Measurements from ENCODE around the gene PSMA4.

PSMA4 gene

DNA sequence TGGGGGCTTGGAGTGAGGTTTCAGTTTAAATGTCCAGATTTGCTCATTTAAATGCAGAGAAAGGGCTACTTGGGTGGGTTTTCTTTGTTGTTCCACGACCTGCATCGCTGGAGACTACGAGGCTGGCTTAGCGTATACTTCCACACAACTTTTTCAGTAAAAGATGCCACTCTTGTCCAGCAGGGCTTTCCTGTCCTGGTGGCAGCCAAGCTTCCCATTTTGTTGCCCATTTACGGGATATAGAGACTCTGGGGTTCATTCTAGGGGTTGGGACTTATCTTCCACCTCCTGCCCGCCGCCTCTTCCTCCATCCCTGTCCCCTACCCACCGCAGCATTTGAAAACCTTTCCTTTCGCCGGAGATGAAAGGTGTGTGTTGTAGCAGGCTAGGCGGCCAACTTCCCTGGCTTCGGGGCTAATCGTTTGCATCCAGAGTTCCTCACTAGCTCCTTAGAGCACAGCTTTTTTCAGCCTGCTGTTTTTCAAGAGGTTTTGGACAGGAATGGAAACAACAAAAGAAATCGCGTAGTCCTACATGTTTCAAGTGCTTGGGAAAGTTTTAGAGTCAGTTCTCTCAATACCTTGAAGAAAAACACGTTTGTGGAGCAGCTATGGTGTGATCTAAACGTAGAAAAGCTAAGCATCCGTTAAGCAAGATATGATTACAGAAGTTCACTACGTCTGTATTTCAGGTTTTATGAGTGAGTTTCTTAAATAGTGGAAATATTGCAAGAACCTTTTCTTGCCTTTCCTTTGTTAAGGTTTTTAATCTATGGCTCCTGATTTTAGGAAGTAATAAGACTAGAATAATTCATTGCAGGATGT, 25.9 kb downstream of the PSMA4 start:
- no peak overlapping the region for H3K9ac ChIP-seq
- no peaks in the 10 kb centered on the region for H3K79me2 ChIP-seq
- H2AFZ ChIP-seq = peak overlapping the region; percentile 85
- H3K27me3 ChIP-seq (ENCODE audit: control insufficient read depth, insufficient read depth, low read length) = no peaks in the 10 kb centered on the region
- TF ChIP-seq, protein P1, sequence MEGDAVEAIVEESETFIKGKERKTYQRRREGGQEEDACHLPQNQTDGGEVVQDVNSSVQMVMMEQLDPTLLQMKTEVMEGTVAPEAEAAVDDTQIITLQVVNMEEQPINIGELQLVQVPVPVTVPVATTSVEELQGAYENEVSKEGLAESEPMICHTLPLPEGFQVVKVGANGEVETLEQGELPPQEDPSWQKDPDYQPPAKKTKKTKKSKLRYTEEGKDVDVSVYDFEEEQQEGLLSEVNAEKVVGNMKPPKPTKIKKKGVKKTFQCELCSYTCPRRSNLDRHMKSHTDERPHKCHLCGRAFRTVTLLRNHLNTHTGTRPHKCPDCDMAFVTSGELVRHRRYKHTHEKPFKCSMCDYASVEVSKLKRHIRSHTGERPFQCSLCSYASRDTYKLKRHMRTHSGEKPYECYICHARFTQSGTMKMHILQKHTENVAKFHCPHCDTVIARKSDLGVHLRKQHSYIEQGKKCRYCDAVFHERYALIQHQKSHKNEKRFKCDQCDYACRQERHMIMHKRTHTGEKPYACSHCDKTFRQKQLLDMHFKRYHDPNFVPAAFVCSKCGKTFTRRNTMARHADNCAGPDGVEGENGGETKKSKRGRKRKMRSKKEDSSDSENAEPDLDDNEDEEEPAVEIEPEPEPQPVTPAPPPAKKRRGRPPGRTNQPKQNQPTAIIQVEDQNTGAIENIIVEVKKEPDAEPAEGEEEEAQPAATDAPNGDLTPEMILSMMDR (IDR thresholded peaks at IDR 0.05) = no peak
- H3K4me2 ChIP-seq (ENCODE audit: low read length) = peak overlapping the region; percentile 87
- no peaks in the 10 kb centered on the region for H3K36me3 ChIP-seq (ENCODE audit: control insufficient read depth, insufficient read depth, low read length)
- H3K27ac ChIP-seq = peak overlapping the region; percentile 19
- H3K9me3 ChIP-seq (ENCODE audit: control insufficient read depth, low read length) = no peaks in the 10 kb centered on the region
- H3K4me3 ChIP-seq (ENCODE audit: low read depth, low read length) = peak overlapping the region; percentile 52
- H3K4me1 ChIP-seq = no peaks in the 10 kb centered on the region

- TF ChIP-seq, protein P1 (IDR thresholded peaks at IDR 0.05) = no peak
- H3K27me3 ChIP-seq (ENCODE audit: control insufficient read depth, insufficient read depth, low read length) = no peaks in the 10 kb centered on the region
- no peaks in the 10 kb centered on the region for H3K36me3 ChIP-seq (ENCODE audit: control insufficient read depth, insufficient read depth, low read length)
- no peak overlapping the region for H3K4me2 ChIP-seq (ENCODE audit: low read length)
- H3K9me3 ChIP-seq (ENCODE audit: control insufficient read depth, low read length) = no peaks in the 10 kb centered on the region
- no peaks in the 10 kb centered on the region for H3K79me2 ChIP-seq
- no peak overlapping the region for H3K9ac ChIP-seq
- H3K4me3 ChIP-seq (ENCODE audit: low read depth, low read length) = no peak overlapping the region
- no peaks in the 10 kb centered on the region for H3K4me1 ChIP-seq
- H2AFZ ChIP-seq = no peak overlapping the region
- no peak overlapping the region for H3K27ac ChIP-seq
Observed at GRCh38 chr15:78567531-78567930, 27.3 kb downstream of the PSMA4 start.

GRCh38 chr15:78570710-78571109, 30.5 kb downstream of the PSMA4 start:
- Histone ChIP-seq H3K36me3 (ENCODE audit: control insufficient read depth, insufficient read depth, low read length) (no peaks in the 10 kb centered on the region), H3K4me2 (ENCODE audit: low read length) (no peak overlapping the region), H3K27me3 (ENCODE audit: control insufficient read depth, insufficient read depth, low read length) (no peaks in the 10 kb centered on the region), H3K79me2 (no peaks in the 10 kb centered on the region), H3K9ac (no peak overlapping the region), H3K4me1 (no peaks in the 10 kb centered on the region), H3K4me3 (ENCODE audit: low read depth, low read length) (no peak overlapping the region), H3K9me3 (ENCODE audit: control insufficient read depth, low read length) (no peaks in the 10 kb centered on the region), H2AFZ (no peak overlapping the region), H3K27ac (no peak overlapping the region)
- TF ChIP-seq, protein P1 (IDR thresholded peaks at IDR 0.05) = no peak

GRCh38 chr15:78571382-78571781, 31.1 kb downstream of the PSMA4 start:
- Histone ChIP-seq H3K79me2 (no peaks in the 10 kb centered on the region), H3K4me3 (ENCODE audit: low read depth, low read length) (no peak overlapping the region), H3K4me2 (ENCODE audit: low read length) (no peak overlapping the region), H3K27me3 (ENCODE audit: control insufficient read depth, insufficient read depth, low read length) (no peaks in the 10 kb centered on the region), H3K9ac (no peak overlapping the region), H3K9me3 (ENCODE audit: control insufficient read depth, low read length) (no peaks in the 10 kb centered on the region), H3K36me3 (ENCODE audit: control insufficient read depth, insufficient read depth, low read length) (no peaks in the 10 kb centered on the region), H3K27ac (no peak overlapping the region), H3K4me1 (no peaks in the 10 kb centered on the region), H2AFZ (no peak overlapping the region)
- TF ChIP-seq, protein P1 (IDR thresholded peaks at IDR 0.05) = no peak

GRCh38 chr15:78573416-78573815, 33.2 kb downstream of the PSMA4 start:
- Histone ChIP-seq H3K4me2 (ENCODE audit: low read length) (no peak overlapping the region), H3K79me2 (no peaks in the 10 kb centered on the region), H3K27ac (no peak overlapping the region), H3K9me3 (ENCODE audit: control insufficient read depth, low read length) (no peaks in the 10 kb centered on the region), H3K4me3 (ENCODE audit: low read depth, low read length) (no peak overlapping the region), H3K27me3 (ENCODE audit: control insufficient read depth, insufficient read depth, low read length) (no peaks in the 10 kb centered on the region), H3K36me3 (ENCODE audit: control insufficient read depth, insufficient read depth, low read length) (no peaks in the 10 kb centered on the region), H2AFZ (no peak overlapping the region), H3K9ac (no peak overlapping the region), H3K4me1 (no peaks in the 10 kb centered on the region)
- TF ChIP-seq, protein P1 (IDR thresholded peaks at IDR 0.05) = no peak
